Endothelial cell of umbilical vein (primary cell): ENCODE data around the gene SCTR. TPM values are rescaled to one million over a fixed set of nuclear protein-coding genes. Genes with fewer than 3 reads are reported as not detected.

Experiments
- BruUV-seq: library from RNA; stranded (reverse); fragments of 400-500 nt; replicated peaks from 2 replicates; lab custom pipeline; 2021; lab: Mats Ljungman, UMichigan
- CTCF ChIA-PET: fragments of 300-600, 350-600 bp; sonication (Branson Sonifier 250); formaldehyde crosslinking; loops from one replicate; lab custom pipeline; 2021; ENCODE audit warnings: antibody characterized with exemption, inconsistent platforms; lab: Charles Lee
- POLR2A ChIA-PET: fragments of 300-600, 350-600 bp; sonication (Branson Sonifier 250); formaldehyde crosslinking; loops from one replicate; lab custom pipeline; 2021; ENCODE audit warnings: antibody characterized with exemption, inconsistent platforms; lab: Charles Lee
- DNase-seq: peaks from one replicate; pipeline ENCODE4 v3.0.0-alpha.2; 2011; ENCODE audit warnings: low read depth, low spot score
- FAIRE-seq: peaks from 2 replicates; lab custom pipeline; 2011; peaks lifted over from hg19 to GRCh38; lab: Jason Lieb, UNC
- H2AFZ ChIP-seq: 2 replicates; pipeline ENCODE4 v1.6.0; 2012; ENCODE audit warnings: low read depth, low read length, control low read depth, inconsistent platforms
- H3K27ac ChIP-seq: 2 replicates; pipeline ENCODE4 v1.5.1; 2011; ENCODE audit warnings: low read depth, mild to moderate bottlenecking, control low read depth, low read length, moderate library complexity; ENCODE audit not compliant: insufficient read depth
- H3K27me3 ChIP-seq, 2 experiments: 2 replicates each; pipeline versions ENCODE4 v1.6.0 to v1.6.1; 2011; ENCODE audit warnings: low read length in 2 of 2, mixed read lengths in 1 of 2; ENCODE audit not compliant: control insufficient read depth in 2 of 2, insufficient read depth in 2 of 2
- H3K36me3 ChIP-seq, 2 experiments: 2 replicates in 1 of 2; 3 replicates in 1 of 2; pipeline ENCODE4 v1.5.1; 2011; ENCODE audit warnings: low read length in 2 of 2, mild to moderate bottlenecking in 1 of 2, moderate library complexity in 1 of 2; ENCODE audit not compliant: control insufficient read depth in 2 of 2, insufficient read depth in 2 of 2; ENCODE audit errors: extremely low read depth in 1 of 2
- H3K4me1 ChIP-seq: 3 replicates; pipeline ENCODE4 v1.5.1; 2011; ENCODE audit warnings: mild to moderate bottlenecking, low read length; ENCODE audit not compliant: control insufficient read depth, insufficient read depth; ENCODE audit errors: extremely low read depth
- H3K4me2 ChIP-seq: 2 replicates; pipeline ENCODE4 v1.6.1; 2011; ENCODE audit warnings: low read length, control low read depth, mixed read lengths; ENCODE audit not compliant: insufficient read depth
- H3K4me3 ChIP-seq, 3 experiments: fragments of 200-600 bp in 1 of 3; sonication (generic), shearing (Covaris generic) in 1 of 3; replicated peaks in 1 of 3; 2 replicates each; pipeline ENCODE4 v1.5.1; 2011 to 2016; ENCODE audit warnings: control low read depth in 3 of 3, low read length in 3 of 3, mild to moderate bottlenecking in 2 of 3, inconsistent platforms in 1 of 3, low read depth in 1 of 3, moderate library complexity in 1 of 3; ENCODE audit not compliant: insufficient read depth in 1 of 3
- H3K79me2 ChIP-seq: 2 replicates; pipeline ENCODE4 v1.6.0; 2012; ENCODE audit warnings: low read length, inconsistent platforms; ENCODE audit not compliant: control insufficient read depth, insufficient read depth
- H3K9ac ChIP-seq: replicated peaks from 2 replicates; pipeline ENCODE3; 2011; ENCODE audit warnings: low read length, control low read depth; ENCODE audit not compliant: insufficient read depth; ENCODE audit errors: extremely low read depth
- H3K9me1 ChIP-seq: replicated peaks from 3 replicates; pipeline ENCODE4 v1.6.0; 2011; ENCODE audit warnings: mild to moderate bottlenecking, low read length; ENCODE audit not compliant: control insufficient read depth, insufficient read depth; ENCODE audit errors: extremely low read depth
- H3K9me3 ChIP-seq: replicated peaks from 2 replicates; pipeline ENCODE4 v1.5.1; 2012; ENCODE audit warnings: low read length, inconsistent platforms; ENCODE audit not compliant: control insufficient read depth, insufficient read depth
- H4K20me1 ChIP-seq: replicated peaks from 2 replicates; pipeline ENCODE3; 2011; ENCODE audit warnings: mild to moderate bottlenecking, low read length; ENCODE audit not compliant: control insufficient read depth, insufficient read depth; ENCODE audit errors: extremely low read depth
- CTCF ChIP-seq, 2 donors: IDR thresholded peaks; 1 replicate in 1 of 2; 2 replicates in 1 of 2; pipeline ENCODE4 v1.5.1; 2011; ENCODE audit warnings: low read length in 2 of 2, mild to moderate bottlenecking in 2 of 2, moderate library complexity in 2 of 2, control low read depth in 1 of 2, inconsistent platforms in 1 of 2, low read depth in 1 of 2; ENCODE audit not compliant: insufficient read depth in 1 of 2; ENCODE audit errors: extremely low read depth in 1 of 2
- EZH2 ChIP-seq: IDR thresholded peaks from 2 replicates; pipeline ENCODE4 v1.6.1; 2012; ENCODE audit warnings: borderline replicate concordance, low read depth, mild to moderate bottlenecking, moderate library complexity, low read length, inconsistent platforms; ENCODE audit not compliant: severe bottlenecking
- FOS ChIP-seq: IDR thresholded peaks from 2 replicates; pipeline ENCODE4 v1.6.1; 2011; ENCODE audit warnings: mild to moderate bottlenecking, low read length, moderate library complexity, borderline replicate concordance; ENCODE audit not compliant: insufficient read depth
- GATA2 ChIP-seq: IDR thresholded peaks from 2 replicates; pipeline ENCODE4 v1.7.0; 2011; ENCODE audit warnings: low read depth, mild to moderate bottlenecking, moderate library complexity, mixed read lengths, low read length; ENCODE audit not compliant: insufficient read length, insufficient read depth
- JUN ChIP-seq: IDR thresholded peaks from 2 replicates; pipeline ENCODE4 v1.6.1; 2011; ENCODE audit warnings: borderline replicate concordance, low read depth; ENCODE audit not compliant: insufficient read length, insufficient read depth
- MYC ChIP-seq: IDR thresholded peaks from one replicate; pipeline ENCODE4 v1.6.1; 2011; ENCODE audit warnings: mild to moderate bottlenecking, low read depth, low read length
- POLR2A ChIP-seq: IDR thresholded peaks from 2 replicates; pipeline ENCODE4 v1.6.1; 2012; ENCODE audit warnings: low read depth, mild to moderate bottlenecking, control low read depth, low read length
- POLR2AphosphoS5 ChIP-seq: IDR thresholded peaks from 2 replicates; pipeline ENCODE4 v1.6.1; 2012; ENCODE audit warnings: low read depth, mild to moderate bottlenecking, control low read depth, low read length, moderate library complexity; ENCODE audit not compliant: insufficient read depth
- dilution Hi-C: fragments of 300-500 bp; cut with MboI; formaldehyde crosslinking; loops from one replicate; pipeline ENCODE4 v1.15.0; 2019; ENCODE audit warnings: low sequenced_read_pairs; ENCODE audit not compliant: extremely low pct_ligation_motif_present
- intact Hi-C: fragments of 100-400 bp; cut with micrococcal nuclease; formaldehyde crosslinking; loops from one replicate; pipeline ENCODE4 v1.10.0; 2022
- polyA plus RNA-seq, 4 experiments: library from polyadenylated mRNA; depleted of rRNA in 3 of 4; stranded (reverse) in 3 of 4; unstranded in 1 of 4; fragments of >200 nt; gene quantifications; 2 replicates each; pipeline versions ENCODE4 v1.2.1 to v1.2.3, GENCODE V29; 2011 to 2012; ENCODE audit warnings: missing spikeins in 1 of 4
- total RNA-seq: library from RNA; stranded (reverse); gene quantifications from 2 replicates; pipeline ENCODE4 v1.2.3, GENCODE V29; 2021
- TF ChIP-seq, protein P1 (sequence below): IDR thresholded peaks from 2 replicates; pipeline ENCODE4 v1.6.1; 2011; ENCODE audit not compliant: insufficient read depth, insufficient read length

SCTR gene
- total and polyA plus RNA-seq, 2 donors (not counting 3 experiments of a cell fraction or from before 2014, with no cell fraction given) = not detected

- POLR2A ChIA-PET = no interaction called here
- dilution Hi-C loops = no loop called here
- BruUV-seq = no TSS peak
Measured at GRCh38 chr2:119429225-119429981, 94.9 kb downstream of the SCTR start.

More at GRCh38 chr2:119429225-119429981, 94.9 kb downstream of the SCTR start:
- no peaks in the 10 kb centered on the region for H3K36me3 ChIP-seq
- H3K4me1 ChIP-seq = peaks cover 9% of the 10 kb centered on the region
- TF ChIP-seq EZH2 (no peak), POLR2AphosphoS5 (no peak), JUN (no peak), CTCF (IDR thresholded peaks at IDR 0.05; ENCODE audit: extremely low read depth in 1 of 2, insufficient read depth in 1 of 2, low read depth in 1 of 2, low read length in 2 of 2) (no peak), GATA2 (no peak), MYC (no peak), POLR2A (no peak), FOS (no peak)
- TF ChIP-seq, protein P1, sequence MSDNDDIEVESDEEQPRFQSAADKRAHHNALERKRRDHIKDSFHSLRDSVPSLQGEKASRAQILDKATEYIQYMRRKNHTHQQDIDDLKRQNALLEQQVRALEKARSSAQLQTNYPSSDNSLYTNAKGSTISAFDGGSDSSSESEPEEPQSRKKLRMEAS = no peak
- H3K9ac ChIP-seq = no peak overlapping the region
- peaks cover 10 to 16% of the 10 kb centered on the region in 2 experiments for H3K27me3 ChIP-seq
- no peaks in the 10 kb centered on the region for H4K20me1 ChIP-seq
- CTCF ChIA-PET = interaction anchor here (0.8 kb wide), 1 partner anchor 12 kb away, joined by 3 read pairs; no protein-coding TSS in a partner anchor
- no peak overlapping the region for H3K4me3 ChIP-seq
- FAIRE-seq (no peak), DNase-seq (no peak)
- no peak overlapping the region for H3K4me2 ChIP-seq
- H3K9me1 ChIP-seq = no peaks in the 10 kb centered on the region
- intact Hi-C loops = no loop called here
- H3K9me3 ChIP-seq = no peaks in the 10 kb centered on the region
- no peak overlapping the region for H2AFZ ChIP-seq
- H3K79me2 ChIP-seq = no peaks in the 10 kb centered on the region
- no peak overlapping the region for H3K27ac ChIP-seq
